ENCODE measurements around the gene XYLT1.

DNA sequence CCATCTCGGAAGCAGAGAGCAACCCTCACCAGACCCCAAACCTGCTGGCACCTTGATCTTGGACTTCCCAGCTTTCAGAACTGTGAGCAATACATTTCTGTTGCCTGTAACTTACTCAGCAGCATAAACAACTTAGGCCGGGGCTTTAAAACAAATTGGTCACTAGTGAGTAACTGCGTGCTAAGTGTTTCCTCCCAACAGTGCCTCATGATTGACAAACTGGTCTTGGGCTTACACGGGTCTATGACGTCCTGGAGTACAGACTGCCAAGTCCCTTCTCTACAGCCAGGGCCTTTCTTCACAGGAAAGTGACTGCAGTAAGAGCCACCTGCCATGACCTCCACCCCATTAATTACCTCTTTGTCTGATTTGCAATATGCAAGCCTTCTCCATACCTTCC lies 136.7 kb downstream of the XYLT1 start:
- no peak for TF ChIP-seq EZH2 (IDR thresholded peaks at IDR 0.05; ENCODE audit: low read length)
- TF ChIP-seq, protein P1, sequence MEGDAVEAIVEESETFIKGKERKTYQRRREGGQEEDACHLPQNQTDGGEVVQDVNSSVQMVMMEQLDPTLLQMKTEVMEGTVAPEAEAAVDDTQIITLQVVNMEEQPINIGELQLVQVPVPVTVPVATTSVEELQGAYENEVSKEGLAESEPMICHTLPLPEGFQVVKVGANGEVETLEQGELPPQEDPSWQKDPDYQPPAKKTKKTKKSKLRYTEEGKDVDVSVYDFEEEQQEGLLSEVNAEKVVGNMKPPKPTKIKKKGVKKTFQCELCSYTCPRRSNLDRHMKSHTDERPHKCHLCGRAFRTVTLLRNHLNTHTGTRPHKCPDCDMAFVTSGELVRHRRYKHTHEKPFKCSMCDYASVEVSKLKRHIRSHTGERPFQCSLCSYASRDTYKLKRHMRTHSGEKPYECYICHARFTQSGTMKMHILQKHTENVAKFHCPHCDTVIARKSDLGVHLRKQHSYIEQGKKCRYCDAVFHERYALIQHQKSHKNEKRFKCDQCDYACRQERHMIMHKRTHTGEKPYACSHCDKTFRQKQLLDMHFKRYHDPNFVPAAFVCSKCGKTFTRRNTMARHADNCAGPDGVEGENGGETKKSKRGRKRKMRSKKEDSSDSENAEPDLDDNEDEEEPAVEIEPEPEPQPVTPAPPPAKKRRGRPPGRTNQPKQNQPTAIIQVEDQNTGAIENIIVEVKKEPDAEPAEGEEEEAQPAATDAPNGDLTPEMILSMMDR (optimal IDR thresholded peaks at IDR 0.05 in 1 of 3, IDR thresholded peaks at IDR 0.05 in 1 of 3, conservative IDR thresholded peaks at IDR 0.05 in 1 of 3; ENCODE audit: extremely low read depth in 1 of 3, insufficient read depth in 2 of 3, low read length in 3 of 3): no peak
